Stimulated activated CD4-positive, alpha-beta T cell treated with anti-CD3 and anti-CD28 coated beads, TNF-alpha, amount 100 ng/mL, for 24 hours (primary cell): Measurements from ENCODE around the gene TMEM254.
"Not testable (repeated sequence)": the region's sequence is repeated elsewhere in the genome, so short reads cannot be mapped to it uniquely, and the experiment has no call there.

Source experiments
- DNase-seq, 3 experiments: peaks; one replicate each; pipeline ENCODE4 v3.0.0-alpha.2; 2020; ENCODE audit warnings: low read depth in 3 of 3

TMEM254 gene

DNA sequence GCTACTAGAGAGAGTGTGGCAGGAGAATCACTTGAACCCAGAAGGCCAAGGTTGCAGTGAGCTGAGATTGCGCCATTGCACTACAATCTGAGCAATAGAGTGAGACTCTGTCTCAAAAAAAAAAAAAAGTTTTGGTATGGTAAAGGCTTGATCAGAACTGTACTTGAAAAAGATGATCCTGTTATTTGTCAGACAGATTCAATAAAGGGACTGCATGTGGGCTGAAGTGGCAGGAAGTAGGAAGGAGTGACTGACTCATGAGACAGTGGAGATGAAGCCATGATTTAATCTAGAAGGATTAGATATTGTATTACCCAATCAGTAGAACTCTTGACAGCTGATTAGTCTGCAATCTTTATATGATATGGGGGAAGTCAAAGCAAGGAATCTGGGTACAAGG lies 2.7 kb upstream of the TMEM254 start:
- no peak for DNase-seq

DNA sequence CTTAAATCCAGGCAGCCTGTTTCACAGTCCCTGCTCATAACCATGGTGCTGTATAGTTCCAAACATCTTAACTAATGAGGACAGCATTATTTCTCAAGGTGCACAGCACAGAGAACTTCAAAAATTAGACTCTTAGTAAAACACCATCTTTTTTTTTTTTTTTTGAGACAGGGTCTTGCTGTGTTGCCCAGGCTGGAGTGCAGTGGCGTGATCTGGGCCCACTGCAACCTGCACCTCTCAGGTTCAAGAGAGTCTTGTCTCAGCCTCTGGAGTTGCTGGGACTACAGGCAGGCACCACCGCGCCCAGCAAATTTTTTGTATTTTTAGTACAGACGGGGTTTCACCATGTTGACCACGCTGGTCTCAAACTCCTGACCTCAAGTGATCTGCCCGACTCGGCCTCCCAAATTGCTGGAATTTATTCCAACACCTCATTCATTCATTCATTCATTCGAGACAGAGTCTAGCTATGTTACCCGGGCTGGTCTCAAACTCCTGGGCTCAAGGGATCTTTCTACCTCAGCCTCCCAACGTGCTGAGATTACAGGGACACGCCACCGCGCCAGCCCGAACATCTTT lies 507 bp upstream of the TMEM254 start:
- no peak for DNase-seq

DNA sequence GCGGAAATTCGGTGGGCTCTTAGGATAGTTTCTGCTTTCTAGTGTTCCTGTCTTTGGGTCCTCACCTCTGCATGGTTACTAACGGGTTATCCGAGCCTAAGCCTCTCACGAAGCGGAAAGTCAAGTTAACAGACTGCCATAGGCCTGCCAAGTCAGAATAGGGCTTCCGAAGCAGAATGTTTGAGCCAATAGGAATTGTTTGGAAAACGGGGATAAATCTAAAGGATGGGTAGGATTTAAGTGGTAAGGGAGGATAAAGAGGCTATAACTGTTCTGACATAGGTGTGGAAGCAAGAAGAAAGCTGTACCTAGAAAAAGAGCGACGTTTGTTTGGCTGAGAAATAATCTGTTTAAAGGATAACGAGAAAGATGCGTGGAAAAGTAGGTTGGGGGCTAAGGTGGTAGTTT lies 851 bp downstream of the TMEM254 start:
- DNase-seq: no peak

DNA sequence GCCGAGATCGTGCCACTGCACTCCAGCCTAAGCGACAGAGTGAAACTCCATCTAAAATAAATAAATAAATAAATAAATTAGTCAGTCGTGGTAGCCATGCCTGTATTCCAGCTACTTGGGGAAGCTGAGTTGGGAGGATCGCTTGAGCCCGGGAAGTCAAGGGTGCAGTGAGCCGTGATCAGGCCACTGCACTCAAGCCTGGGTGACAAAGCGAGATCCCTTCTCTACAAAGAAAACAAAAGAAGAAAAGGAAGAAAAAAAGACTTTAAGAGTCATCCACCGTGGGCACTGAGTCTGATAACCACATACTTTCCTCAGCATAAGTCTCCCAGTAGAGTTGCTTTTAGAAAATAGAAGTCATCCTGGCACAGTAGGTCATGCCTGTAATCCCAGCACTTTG lies 2.6 kb downstream of the TMEM254 start:
- DNase-seq: no peak

DNA sequence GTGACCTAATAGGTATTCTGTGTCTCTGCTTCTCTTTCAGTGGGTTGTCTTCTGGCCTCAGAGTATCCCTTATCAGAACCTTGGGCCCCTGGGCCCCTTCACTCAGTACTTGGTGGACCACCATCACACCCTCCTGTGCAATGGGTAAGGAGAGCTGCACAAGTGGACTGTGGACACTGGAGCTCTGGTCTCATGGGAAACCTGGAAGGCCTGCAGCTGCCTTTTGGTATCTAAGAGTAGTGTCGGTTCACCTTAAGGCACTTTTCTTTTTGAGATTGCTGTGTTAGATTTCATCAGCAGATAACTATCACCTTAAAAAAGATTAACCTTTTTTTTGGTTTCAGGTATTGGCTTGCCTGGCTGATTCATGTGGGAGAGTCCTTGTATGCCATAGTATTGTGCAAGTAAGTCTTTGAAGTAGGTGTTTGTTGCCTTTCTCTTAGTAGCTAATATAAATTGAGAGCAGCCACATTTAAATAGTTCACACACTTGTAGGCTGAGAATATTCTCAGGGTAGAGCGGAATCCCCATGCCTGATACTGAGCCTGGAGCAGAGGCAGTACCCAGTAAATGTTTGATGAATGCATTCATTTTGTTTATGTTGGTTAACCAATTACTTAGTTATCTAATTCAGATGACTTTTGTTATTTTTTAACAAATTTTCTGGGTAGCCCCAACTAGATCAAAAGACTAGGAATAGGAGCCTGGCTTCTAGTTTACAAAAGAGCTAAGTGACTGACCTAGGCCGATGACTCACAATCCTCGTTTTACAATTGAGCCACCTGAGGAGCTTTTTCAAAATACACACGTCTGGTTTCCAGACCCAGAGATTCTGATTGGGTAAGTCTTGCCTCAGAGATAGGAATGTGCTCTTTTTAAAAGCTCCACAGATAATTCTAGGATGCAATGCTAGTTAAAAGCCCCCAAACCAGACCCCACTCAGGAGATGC lies 3.6 kb downstream of the TMEM254 start:
- no peak for DNase-seq

DNA sequence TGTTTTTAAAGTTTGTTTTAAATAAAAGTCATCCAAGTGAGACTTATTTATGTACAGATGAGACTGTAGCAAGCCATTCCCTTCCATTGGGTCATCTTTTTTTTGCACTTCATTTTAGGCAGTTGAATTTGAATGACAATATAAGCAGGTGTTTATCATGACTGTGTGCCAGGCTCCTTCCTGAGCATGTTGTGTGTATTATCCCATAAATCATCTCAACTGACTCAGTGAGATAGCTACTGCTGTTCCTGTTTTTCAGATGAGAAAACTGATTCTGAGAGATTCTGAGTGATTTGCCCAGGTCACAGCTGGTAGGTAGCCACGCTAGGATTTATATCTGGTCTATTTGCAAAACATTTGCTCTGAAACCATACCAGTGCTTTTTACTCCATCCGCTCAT lies 11.7 kb downstream of the TMEM254 start:
- no peak for DNase-seq

DNA sequence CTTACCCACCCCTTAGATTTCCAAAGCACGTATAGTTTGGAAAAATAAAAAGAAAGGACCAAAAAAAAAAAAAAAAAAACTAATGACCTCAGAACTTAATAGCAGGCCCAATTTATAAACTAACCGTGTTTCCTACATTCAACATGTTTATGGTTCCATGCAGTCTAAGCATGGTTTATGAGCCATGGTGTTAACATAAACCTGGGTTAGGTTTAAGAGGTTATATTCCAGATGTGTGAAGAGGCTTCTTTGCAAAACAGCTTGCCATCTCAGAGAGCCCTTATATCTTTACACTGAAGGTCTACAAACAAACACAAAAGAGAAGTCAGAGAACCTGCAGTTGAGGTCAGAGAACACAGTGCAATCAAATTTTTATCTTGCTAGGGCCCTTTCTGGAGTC lies 15.8 kb downstream of the TMEM254 start:
- DNase-seq: no peak

DNA sequence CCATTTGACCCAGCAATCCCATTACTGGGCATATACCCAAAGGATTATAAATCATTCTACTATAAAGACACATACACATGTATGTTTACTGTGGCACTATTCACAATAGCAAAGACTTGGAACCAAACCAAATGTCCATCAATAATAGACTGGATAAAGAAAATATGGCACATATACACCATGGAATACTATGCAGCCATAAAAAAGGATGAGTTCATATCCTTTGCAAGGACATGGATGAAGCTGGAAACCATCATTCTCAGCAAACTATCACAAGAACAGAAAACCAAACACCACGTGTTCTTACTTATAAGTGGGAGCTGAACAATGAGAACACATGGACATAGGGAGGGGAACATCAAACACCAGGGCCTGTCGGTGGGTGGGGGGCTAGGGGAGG lies 19.8 kb downstream of the TMEM254 start:
- not testable (repeated sequence) for DNase-seq

DNA sequence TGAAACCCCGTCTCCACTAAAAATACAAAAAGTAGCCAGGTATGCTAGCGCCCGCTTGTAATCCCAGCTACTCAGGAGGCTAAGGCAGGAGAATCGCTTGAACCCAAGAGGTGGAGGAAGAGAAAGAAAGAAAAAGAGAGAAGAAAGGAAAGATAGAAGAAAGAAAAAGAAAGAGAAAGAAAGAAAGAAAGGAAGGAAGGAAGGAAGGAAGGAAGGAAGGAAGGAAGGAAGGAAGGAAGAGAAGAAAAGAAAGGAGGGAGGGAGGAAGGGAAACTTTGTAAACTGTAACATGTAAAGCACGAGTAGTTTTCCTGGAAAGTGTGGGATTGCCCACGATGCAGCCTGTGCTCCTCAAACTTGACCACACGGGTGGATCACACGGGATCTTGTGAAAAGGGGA lies 20.8 kb downstream of the TMEM254 start:
- DNase-seq: not testable (repeated sequence)

DNA sequence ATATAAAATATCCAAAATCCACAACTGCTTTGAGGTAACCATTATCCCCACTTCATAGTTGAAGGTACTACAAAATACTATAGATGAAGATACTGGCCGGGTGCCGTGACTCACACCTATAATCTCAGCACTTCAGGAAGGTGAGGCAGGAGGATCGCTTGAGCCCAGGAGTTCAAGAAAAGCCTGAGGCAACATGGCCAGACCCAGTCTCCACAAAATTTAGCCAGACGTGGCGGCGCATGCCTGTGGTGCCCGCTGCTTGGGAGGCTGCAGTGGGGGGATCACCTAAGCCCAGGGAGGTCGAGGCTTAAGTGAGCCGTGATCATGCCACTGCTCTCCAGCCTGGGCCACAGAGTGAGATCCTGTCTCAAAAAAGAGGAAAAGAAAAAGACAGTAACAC lies 21.7 kb downstream of the TMEM254 start:
- DNase-seq: no peak

DNA sequence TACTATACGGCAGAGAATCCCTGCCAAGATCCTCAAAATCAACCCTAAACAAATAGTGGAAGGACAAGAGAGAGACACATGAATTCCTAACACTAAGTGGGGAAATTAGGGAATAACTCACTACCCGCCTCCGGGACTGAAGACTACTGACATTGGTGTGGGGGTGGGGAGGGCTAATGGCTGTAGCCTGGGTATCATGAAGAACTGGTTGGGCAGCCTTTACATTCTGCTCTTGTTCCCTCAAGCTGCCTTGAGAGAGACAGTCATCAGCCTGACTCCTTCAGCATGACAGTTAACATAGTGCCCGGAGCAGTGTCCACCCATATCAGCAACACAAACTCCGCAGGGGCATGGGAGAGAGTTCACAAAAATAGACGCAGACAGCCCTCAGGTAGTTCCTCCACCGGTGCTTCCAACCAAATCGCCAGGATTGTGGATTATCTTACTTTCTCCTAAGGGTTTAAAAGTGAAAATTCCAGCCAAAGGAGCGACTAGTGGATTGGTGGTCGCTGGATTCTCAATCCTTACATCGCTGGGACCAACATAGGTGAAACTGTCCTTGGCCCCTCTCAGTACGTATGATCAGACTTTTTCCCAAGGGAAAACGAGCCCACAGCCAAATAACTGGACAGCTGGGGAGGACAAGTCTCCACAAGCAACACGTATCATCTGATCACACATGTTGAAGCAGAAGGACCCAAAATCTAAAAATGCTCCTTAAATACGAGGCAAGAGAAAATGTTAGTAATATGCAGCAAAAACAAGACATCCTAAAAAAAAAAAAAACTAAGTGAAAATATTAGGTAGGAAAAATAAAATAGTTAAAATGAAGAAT lies 22.6 kb downstream of the TMEM254 start:
- no peak for DNase-seq

DNA sequence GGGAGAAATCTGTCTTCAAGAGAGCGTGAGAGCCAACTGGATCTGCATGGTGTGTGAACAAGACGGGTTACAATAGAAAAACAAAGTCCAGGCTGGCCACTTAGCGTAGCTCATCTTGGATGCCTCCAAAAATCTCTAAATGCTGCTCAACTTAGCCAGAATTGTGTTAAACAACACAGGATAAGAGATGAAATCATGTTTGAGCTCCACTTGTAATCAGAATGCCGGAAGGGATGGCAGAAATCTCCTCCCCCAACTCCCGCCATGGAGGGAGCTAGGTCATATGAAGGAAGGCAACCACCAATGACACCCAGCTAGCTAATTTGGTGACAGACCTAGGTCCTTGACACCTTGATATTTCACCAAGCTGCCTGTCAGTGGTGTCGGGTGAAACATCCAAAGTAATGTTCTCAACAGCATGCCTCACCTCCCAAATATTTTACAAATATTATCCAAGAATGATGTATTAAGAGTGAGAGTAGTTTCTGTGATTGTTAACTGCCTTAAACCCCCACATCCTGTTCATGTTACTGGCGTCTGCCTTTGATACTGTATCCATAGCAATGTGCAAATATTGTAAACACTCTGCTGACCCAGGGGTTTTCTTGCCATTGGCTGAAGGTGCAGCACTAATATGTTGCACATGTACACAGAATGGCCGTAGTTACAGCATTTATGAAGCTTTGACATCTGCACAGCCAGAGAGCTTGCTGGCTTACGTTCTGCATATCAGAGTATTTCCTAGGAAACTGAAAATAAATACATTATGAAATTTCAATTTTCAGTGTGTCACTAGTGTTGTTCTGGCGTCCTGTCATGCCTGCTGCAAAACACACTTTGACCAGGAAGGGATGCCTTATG lies 25.8 kb downstream of the TMEM254 start:
- DNase-seq: no peak

DNA sequence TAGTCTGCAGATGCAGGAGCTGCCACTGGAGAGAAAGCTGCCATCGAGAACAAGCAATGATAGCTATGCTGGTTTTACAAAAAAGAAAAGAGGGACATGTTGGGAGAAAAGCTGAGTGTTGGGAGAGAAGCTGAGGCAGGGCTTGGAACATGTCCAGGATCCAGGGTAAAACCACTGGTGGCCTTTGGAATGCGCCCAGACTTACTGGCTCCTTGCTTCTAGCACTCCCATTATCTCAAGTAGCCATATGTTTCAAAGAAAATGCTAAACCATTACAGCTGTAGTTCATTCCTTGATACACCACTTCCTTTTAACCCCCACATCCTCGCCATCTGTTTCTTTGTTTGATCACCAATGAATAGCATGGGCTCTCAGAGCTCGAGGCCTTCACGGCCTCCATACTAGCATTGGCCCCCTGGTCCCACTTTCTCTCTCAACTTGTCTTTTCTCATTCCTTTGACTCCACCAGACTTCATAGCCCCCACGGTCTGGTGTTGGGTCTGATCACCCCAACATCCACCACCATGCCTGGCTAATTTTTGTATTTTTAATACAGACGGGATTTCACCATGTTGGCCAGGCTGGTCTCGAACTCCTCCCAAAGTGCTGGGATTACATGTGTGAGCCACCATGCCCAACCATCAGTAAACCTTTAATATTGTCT lies 30.2 kb downstream of the TMEM254 start:
- no peak for DNase-seq

DNA sequence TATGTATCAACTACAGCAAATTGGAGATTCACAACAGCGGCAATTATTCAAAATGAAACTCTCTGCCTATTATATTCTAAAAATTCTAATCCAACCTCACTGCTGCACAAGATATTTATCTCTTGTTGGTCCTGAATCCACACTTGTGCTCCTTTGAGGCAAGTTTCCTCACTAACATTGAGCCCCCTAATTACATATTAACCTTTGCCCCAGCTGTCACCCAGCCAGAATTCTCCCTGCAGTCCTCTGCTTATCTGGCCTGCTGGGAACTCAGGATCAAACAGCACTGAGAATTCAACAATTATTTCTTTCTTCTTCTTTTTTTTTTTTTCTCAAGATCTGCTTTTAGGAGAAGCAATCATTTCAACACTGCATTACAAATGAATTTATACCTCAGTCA lies 32.5 kb downstream of the TMEM254 start:
- DNase-seq: no peak

DNA sequence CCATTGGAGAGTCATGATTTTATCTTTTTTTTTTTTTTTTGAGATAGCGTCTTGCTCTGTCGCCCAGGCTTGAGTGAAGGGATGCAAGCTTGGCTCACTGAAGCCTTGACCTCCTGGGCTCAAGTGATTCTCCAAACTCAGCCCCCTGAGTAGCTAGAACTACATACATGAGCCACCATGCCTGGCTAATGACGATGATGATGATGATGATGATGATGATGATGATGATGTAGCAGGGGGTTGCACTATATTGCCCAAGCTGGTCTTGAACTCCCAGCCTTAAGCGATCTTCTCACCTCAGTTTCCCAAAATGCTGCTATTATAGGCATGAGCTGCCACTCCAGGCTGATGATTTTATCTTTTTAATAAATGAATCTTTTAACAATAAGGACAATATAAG lies 40.2 kb downstream of the TMEM254 start:
- DNase-seq: no peak

DNA sequence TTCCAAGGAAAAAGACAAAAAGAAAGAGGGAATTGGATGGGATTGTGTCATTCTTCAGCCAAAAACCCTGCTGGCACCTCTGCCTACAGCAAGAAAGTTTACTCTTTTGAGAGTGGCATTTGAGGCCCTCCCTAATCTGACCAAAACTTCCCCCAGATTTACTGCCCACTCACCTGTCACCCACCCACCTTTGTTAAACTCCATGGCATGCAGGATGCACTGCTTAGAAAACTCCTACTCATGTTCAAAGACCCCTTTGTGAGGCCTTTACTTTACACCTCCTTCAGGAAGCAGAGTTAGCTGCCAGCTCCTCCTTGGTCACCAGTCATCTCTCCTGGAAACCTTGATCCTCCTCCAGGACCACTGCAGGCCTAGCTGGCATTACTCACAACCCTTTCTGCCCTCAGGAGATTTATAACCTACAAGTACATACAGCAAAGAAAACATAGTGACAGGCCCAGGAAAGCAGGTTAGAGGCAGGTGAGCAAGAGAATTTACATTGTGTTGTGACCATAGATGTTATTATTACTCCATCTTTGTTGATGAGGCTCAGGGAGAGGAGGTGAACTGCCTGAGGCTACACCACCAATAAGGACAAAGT lies 43.7 kb downstream of the TMEM254 start:
- DNase-seq: no peak

DNA sequence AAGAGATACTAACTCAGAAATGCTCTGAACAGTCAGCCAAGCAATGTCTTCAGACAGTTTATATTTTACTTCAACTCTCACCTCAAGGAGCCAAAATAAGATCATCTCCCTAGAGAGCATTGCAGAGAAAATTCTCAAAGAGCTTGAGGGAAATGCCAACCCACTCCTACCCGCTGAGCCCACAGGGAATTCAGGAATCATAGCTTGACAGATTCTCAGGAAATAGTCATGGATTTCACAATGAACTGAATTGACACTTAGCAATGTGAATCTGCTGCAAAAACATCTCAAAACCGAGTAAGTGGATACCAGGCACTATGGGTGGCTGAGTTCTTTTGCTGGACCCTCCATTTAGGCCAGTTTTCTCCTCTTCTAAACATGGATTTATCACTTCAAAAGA lies 44.3 kb downstream of the TMEM254 start:
- DNase-seq: no peak

DNA sequence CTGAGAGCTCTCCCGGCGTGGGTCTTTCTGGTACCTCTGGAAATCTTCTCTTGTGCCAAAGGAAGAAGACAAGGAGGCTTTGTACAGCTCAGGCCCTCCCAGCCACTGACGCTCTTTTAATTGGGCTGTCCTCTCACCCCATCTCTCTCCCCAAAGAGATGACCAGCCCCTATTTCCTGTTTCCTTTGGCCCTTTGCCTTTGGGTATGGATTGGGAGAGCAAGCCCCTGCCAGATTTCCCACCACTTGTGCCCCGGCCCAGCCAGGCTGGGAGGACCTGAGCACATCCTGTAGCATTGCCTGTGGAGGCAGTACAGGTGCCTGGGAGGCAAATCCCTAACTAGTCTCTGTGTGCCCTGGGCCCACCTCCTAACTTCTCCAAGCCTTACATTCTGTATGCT lies 48.4 kb downstream of the TMEM254 start:
- no peak for DNase-seq

DNA sequence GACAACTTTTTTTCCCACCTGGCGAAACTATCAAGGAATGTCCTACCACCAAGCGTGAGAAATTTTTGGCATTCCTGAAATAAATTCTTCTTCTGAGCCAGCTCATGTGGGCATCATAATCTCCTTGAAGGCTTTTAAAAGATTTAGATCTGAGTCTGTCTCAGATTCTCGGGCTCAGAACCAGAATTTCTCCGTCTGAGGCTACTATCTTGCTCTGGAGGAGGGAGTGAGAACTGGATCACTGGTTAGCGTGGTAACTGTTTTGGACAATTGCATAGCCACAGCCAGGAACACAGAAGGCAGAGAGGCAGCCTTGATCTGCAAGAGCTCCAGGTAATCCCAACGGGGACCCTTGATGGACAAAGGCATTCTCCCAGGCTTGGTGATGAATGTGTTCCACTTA lies 53.0 kb downstream of the TMEM254 start:
- DNase-seq: no peak

DNA sequence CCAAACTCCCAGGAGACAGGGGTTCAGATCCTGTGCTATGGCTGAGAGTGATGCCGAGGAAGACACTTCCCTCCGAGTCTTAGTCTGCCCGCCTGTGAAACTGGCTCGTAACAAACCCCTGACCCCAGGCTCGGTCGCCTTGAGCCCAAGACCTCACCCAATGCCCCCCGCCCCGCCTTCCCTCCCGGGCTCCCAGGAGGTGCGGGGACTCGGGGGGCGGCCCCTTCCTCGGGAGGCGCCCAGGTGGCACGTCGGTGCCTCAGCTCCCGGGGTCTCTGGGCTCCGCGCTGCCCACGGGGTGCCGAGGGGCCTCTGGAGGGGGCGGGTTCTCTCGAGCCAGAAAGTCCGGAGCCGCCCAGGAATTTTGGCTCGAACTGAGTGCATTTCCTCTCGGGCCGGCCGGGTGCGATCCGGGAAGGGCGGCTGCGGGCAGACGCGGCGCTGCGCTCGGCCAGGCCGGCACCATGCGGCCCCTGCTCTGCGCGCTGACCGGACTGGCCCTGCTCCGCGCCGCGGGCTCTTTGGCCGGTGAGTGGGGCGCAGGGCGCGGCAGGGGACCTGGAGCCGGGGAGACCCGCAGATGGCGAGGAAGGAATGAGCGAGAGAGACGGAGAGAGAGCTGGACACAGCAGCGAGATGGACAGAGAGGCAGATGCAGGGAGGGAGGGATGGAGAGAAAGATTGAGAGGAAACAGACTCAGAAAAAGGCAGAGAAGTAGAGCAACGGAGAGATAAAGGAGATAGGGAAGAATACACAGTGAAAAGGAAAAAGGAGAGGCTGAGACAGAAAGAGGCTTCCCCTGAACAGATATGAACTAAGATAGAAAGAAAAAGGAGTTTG lies 54.1 kb downstream of the TMEM254 start, which contains the start of gene PLAC9:
TSS of gene PLAC9 (plus strand) at position 432 of the 841 bp plus-strand sequence. CDS start at position 465, 33 bp downstream.
- DNase-seq: no peak
